KOPT-K1 (cell line): Measurements from ENCODE around the gene SCART1.
A peak's percentile ranks its signal among the peaks of the same experiment; 100 is the strongest.
"Not testable (repeated sequence)": the region's sequence is repeated elsewhere in the genome, so short reads cannot be mapped to it uniquely, and the experiment has no call there.

ENCODE experiments used
- H3K27ac ChIP-seq: fragments of 200-600 bp; sonication (generic); 2 replicates; pipeline ENCODE4 v1.5.1; 2016; ENCODE audit warnings: antibody characterized with exemption, mild to moderate bottlenecking, low read depth, low read length; ENCODE audit not compliant: poor library complexity, severe bottlenecking
- H3K36me3 ChIP-seq: fragments of 200-600 bp; sonication (generic); 2 replicates; pipeline ENCODE4 v1.5.1; 2017; ENCODE audit warnings: antibody characterized with exemption, mild to moderate bottlenecking, low read length, moderate library complexity; ENCODE audit not compliant: insufficient read depth
- H3K9me3 ChIP-seq: fragments of 200-600 bp; sonication (generic); 2 replicates; pipeline ENCODE4 v1.5.1; 2017; ENCODE audit warnings: antibody characterized with exemption, low read length, mild to moderate bottlenecking; ENCODE audit not compliant: insufficient read depth, poor library complexity, severe bottlenecking

Gene SCART1

GRCh38 chr10:133467286-133467911 lies 13.7 kb downstream of the SCART1 start:
- peaks cover 66% of the 10 kb centered on the region; the same call in 1 of the 2 replicates for H3K36me3 ChIP-seq

GRCh38 chr10:133469205-133469604 lies 15.5 kb downstream of the SCART1 start:
- H3K27ac ChIP-seq, H3K9me3 ChIP-seq: not testable (repeated sequence)
- peaks cover 49% of the 10 kb centered on the region; the same call in 1 of the 2 replicates for H3K36me3 ChIP-seq

More at GRCh38 chr10:133467286-133467911, 13.7 kb downstream of the SCART1 start:
- Histone ChIP-seq H3K9me3 (no peaks in the 10 kb centered on the region), H3K27ac (no peak overlapping the region)

DNA sequence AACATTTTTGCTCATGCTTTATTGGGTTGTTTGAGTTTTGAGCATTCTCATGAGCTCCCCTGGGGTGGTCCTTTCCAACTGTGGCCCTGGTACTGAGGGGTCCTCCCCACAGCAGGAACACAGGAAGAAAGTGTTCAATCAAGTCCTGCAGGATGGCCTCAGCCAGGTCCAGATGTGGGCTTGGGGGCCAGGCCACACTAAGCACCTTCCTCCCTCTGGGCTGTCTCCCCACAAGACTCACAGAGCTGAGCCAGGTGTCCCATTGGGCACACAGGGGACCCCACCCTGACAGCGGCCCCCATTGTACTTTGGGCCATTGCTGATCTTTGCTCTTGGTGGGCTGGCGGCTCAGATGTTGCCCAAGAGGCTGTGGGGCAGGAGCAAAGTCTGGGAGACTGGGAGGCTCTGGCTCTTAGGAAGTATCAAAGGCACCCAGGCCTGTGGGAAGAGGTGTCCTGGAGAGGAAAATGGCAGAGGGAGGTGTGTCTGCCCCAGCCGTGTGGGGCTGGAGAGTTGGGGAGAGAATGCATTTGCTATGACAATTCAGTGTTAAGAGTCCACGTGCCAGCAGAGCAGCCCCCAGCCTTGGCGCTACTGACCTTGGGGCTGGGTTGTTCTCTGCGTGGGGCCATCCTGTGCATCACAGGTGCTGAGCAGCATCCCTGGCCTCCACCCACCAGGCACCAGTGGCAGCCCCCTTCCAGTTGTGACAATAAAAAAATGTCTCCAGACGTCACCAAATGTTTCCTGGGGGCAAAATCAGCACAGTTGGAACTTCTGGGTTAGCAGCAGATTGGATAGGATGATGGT lies 17.8 kb downstream of the SCART1 start:
- H3K9me3 ChIP-seq, result no peaks in the 10 kb centered on the region
- peaks cover 31% of the 10 kb centered on the region; the same call in 1 of the 2 replicates for H3K36me3 ChIP-seq
- H3K27ac ChIP-seq, result no peak overlapping the region

- Histone ChIP-seq H3K9me3 (no peaks in the 10 kb centered on the region), H3K27ac (no peak overlapping the region), H3K36me3 (peaks cover 13% of the 10 kb centered on the region; the same call in 1 of the 2 replicates)
Observed at GRCh38 chr10:133473270-133473669, 19.5 kb downstream of the SCART1 start.

DNA sequence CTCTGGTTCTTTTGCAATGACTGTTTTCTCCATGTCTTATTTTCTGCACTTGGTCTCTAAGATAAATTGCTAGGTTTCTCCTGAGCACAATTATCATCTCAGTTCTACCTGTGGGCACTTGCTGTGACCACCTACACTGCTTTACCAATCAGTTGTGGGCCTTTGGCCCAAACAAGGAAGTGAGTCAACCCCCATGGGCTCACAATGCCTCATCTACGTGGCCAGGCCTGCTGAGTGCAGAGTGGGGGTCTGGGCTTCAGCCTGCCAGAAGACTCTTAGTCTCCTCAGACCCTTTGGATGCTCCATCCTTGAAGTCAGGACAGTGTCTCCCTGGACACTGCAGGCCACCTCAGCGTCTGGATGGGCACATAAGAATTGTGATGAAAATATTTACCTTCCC lies 20.3 kb downstream of the SCART1 start:
- peaks cover 8% of the 10 kb centered on the region; the same call in 1 of the 2 replicates for H3K36me3 ChIP-seq
- no peak overlapping the region for H3K27ac ChIP-seq
- H3K9me3 ChIP-seq, result no peaks in the 10 kb centered on the region

- peak overlapping the region; percentile 60 for H3K27ac ChIP-seq
- no peaks in the 10 kb centered on the region for H3K9me3 ChIP-seq
Observed at GRCh38 chr10:133474665-133475424, 21.1 kb downstream of the SCART1 start.

DNA sequence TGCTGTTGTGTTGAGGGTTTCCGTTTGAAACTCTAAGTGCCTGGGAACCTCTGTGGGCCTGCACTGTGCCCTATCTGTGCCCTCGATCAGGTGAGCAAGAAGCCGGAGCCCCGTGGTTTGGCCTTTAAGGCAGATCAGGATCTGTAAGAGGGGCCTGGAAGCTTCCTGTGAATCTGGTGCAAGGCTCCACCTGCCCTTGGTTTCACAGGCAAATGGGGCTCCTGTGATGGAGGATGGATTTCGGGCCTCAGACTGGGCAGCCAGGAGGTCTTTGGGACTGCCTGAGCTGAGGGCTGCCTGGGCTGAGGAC lies 21.6 kb downstream of the SCART1 start:
- H3K9me3 ChIP-seq, result no peaks in the 10 kb centered on the region
- H3K27ac ChIP-seq, result peak overlapping the region; percentile 60
- H3K36me3 ChIP-seq, result peaks cover 8% of the 10 kb centered on the region; the same call in 1 of the 2 replicates

More at GRCh38 chr10:133474665-133475424, 21.1 kb downstream of the SCART1 start:
- H3K36me3 ChIP-seq, result peaks cover 8% of the 10 kb centered on the region; the same call in 1 of the 2 replicates

GRCh38 chr10:133475821-133476640 lies 22.3 kb downstream of the SCART1 start:
- Histone ChIP-seq H3K27ac (peak overlapping the region; percentile 60), H3K9me3 (no peaks in the 10 kb centered on the region), H3K36me3 (peaks cover 2% of the 10 kb centered on the region; the same call in 1 of the 2 replicates)

DNA sequence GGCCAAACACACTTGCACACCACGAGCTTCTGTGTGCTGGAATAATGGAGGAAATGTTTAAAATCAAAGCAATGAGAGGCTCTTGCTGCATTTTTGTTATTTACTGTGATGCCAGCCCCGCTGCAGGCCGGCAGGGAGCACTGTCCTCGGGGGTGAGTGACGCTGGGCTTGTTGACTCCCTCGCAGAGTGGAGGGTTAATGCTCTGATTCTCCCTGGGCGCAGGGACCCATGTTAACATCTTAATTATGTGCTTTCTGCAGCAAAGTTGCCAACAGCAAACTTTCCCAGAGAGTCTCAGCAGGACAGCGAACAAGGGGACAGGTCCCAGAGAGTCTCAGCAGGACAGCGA lies 22.9 kb downstream of the SCART1 start:
- Histone ChIP-seq H3K27ac (no peak overlapping the region), H3K9me3 (no peaks in the 10 kb centered on the region), H3K36me3 (no peaks in the 10 kb centered on the region)

DNA sequence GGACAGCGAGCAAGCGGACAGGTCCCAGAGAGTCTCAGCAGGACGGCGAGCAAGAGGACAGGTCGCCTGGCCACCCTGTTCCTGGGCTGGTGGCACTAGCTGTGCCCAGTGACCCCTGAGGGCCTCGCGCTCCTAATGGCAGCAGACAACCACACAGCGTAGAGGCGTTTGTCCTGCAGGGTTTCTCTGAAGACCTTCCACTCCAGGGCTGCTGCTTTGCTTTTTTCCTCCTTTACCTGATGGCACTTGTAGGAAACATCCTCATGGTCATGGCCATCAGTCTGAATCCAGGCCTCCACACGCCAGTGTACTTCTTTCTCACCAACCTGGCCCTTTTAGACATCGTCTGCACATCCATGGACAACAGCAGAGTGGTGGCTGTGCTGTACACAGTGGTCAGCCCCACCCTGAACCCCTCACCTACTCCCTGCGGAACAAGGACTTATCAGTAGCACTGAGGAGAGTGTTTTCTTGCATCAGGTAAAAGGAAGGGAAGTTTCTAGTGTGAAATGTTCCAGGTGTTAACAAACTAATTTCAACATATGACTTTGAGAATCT lies 27.4 kb downstream of the SCART1 start:
- peaks cover 5% of the 10 kb centered on the region; the same call in 1 of the 2 replicates for H3K36me3 ChIP-seq
- peaks cover 35% of the 10 kb centered on the region for H3K9me3 ChIP-seq
- no peak overlapping the region for H3K27ac ChIP-seq

DNA sequence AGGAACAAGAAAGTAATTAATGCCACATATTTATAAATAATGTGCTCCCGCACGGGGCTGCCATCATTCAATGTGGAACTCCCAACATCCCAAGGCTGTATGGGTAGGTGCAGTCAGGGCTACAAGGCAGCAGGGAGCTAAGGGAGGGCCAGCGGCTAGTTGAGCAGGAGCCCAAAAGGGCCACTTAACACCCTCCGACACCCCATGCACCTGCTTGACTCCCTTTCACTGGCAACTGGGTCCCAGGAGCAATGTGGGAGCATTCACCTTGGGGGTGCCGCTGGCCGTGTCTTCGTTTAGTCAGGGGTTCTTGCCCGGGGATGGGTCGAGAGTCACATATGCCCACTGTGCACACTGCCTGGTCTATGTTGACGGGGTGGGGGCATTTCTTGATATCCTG lies 27.9 kb downstream of the SCART1 start:
- Histone ChIP-seq H3K36me3 (peaks cover 5% of the 10 kb centered on the region; the same call in 1 of the 2 replicates), H3K9me3 (peaks cover 40% of the 10 kb centered on the region), H3K27ac (no peak overlapping the region)

GRCh38 chr10:133484818-133485217 lies 31.1 kb downstream of the SCART1 start:
- Histone ChIP-seq H3K9me3 (peaks cover 69% of the 10 kb centered on the region), H3K36me3 (peaks cover 20% of the 10 kb centered on the region; the same call in 1 of the 2 replicates), H3K27ac (no peak overlapping the region)

DNA sequence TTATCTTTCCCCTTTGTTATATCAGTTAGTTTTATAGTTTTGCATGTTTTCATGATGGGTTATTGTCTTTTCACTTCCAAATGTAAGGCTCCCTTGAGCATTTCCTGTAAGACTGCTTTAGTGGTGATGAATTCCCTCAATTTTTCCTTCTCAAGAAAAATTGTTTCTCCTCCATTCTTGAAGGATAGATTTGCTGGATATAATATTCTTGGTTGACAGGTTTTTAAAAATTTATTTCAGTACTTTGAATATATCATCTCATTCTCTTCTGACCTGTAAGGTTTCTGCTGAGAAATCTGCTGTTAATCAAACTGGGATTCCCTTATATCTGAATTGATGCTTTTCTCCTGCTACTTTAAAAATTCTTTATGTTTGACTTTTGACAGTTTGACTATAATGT lies 33.3 kb downstream of the SCART1 start:
- Histone ChIP-seq H3K36me3 (peaks cover 31% of the 10 kb centered on the region; the same call in 1 of the 2 replicates), H3K9me3 (peaks cover 83% of the 10 kb centered on the region), H3K27ac (no peak overlapping the region)

- H3K27ac ChIP-seq, result no peak overlapping the region
- peaks cover 31% of the 10 kb centered on the region; the same call in 1 of the 2 replicates for H3K36me3 ChIP-seq
- H3K9me3 ChIP-seq, result peaks cover 77% of the 10 kb centered on the region
Observed at GRCh38 chr10:133488354-133488753, 34.6 kb downstream of the SCART1 start.
